ENCODE measurements around the gene PTGR3. TPM values are rescaled to one million over a fixed set of nuclear protein-coding genes. Genes with fewer than 3 reads are reported as not detected.

PTGR3 gene, protein sequence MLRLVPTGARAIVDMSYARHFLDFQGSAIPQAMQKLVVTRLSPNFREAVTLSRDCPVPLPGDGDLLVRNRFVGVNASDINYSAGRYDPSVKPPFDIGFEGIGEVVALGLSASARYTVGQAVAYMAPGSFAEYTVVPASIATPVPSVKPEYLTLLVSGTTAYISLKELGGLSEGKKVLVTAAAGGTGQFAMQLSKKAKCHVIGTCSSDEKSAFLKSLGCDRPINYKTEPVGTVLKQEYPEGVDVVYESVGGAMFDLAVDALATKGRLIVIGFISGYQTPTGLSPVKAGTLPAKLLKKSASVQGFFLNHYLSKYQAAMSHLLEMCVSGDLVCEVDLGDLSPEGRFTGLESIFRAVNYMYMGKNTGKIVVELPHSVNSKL
- 8.2 and 10.0 TPM in 2 replicates for total RNA-seq

GRCh38 chr18:75209129-75209950 is at the start of gene PTGR3:
Gene PTGR3, minus strand, starts transcription at chr18:75209139. Its CDS starts 81 bp downstream, at chr18:75209058.

DNA sequence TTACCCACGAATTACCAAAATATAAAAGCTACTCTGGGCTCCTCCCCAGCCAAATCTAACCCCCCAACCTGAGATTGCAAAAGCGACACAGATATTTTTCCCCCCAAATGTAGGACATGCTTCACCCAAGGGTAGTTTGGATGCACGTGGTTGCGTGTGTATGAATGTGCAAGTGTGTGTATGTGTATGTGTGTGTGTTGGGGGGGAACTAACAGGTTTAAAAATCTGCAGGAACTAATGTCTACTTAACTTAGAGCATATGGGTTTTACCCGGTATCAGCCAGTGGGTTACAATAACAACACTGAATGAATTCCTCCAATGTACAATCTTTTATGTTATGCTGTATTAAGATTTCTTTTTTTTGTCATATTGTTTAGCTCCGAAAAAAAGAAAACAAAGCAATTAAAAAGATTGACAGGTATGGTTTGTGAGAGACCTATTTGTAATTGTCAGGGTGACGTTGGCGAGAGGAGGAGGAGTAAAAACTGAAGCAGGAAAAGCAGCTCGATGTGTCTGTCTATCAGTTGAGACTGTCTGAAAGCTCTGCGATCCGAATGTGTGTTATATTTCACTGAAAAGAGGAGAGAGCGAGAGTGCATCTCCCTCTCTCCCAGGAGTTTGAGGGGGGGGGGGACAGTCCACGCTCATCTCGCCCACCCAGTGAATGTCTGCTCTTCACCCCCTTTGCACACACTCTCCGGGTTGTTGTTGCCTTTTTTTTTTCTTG is 1.5 kb upstream of the PTGR3 start, which contains the start of gene TSHZ1:
Gene TSHZ1, plus strand, starts transcription at position 524 of the 728 bp plus-strand sequence. CDS start 1,080 bp downstream, outside the sequence.

Other genes with a start within 250 kb of the PTGR3 start
- 4.2 and 6.1 TPM in 2 replicates for gene TSHZ1, start 1.7 kb upstream of the PTGR3 start, total RNA-seq
- not detected in 2 replicates for gene SMIM21, start 218.6 kb upstream of the PTGR3 start, total RNA-seq